Erythroblast (primary cell): ENCODE data around the gene CIB2.

Source experiments
- GATA1 ChIP-seq: IDR thresholded peaks from 2 replicates; pipeline ENCODE4 v1.6.1; 2011; ENCODE audit warnings: low read depth, mild to moderate bottlenecking, control low read depth, low read length, moderate library complexity
- POLR2A ChIP-seq: IDR thresholded peaks from 2 replicates; pipeline ENCODE4 v1.6.1; 2011; ENCODE audit warnings: mild to moderate bottlenecking, low read length

- no peak for TF ChIP-seq POLR2A
- no peak for TF ChIP-seq GATA1
Measured at GRCh38 chr15:78067328-78068228, 63.7 kb downstream of the CIB2 start.
